Fibroblast of villous mesenchyme (primary cell): ENCODE data around the gene RP2. TPM values are rescaled to one million over a fixed set of nuclear protein-coding genes. Genes with fewer than 3 reads are reported as not detected.

Source experiments
- DNase-seq: peaks from one replicate; pipeline ENCODE4 v3.0.0-alpha.2; 2010; ENCODE audit warnings: low read depth
- H3K4me3 ChIP-seq: 2 replicates; pipeline ENCODE4 v1.5.1; 2011; ENCODE audit warnings: low read depth, mild to moderate bottlenecking, low read length
- CTCF ChIP-seq: IDR thresholded peaks from 2 replicates; pipeline ENCODE4 v1.5.1; 2012; ENCODE audit warnings: low read depth, mild to moderate bottlenecking, low read length; ENCODE audit not compliant: insufficient read depth
- total RNA-seq: library from RNA; depleted of rRNA; stranded (reverse); fragments of >200 nt; gene quantifications from 2 replicates; pipeline ENCODE4 v1.2.3, GENCODE V29; 2012

RP2 gene
- total RNA-seq, 1 donor: 38.4 TPM

GRCh38 chrX:46841346-46841745 lies 4.5 kb downstream of the RP2 start:
- H3K4me3 ChIP-seq: no peak overlapping the region
- no peak for DNase-seq
- no peak for TF ChIP-seq CTCF

- no peak for DNase-seq
- H3K4me3 ChIP-seq: no peak overlapping the region
- no peak for TF ChIP-seq CTCF
These were observed 8.1 kb downstream of the RP2 start for GRCh38 chrX:46844913-46845312.

- no peak for TF ChIP-seq CTCF
- no peak overlapping the region for H3K4me3 ChIP-seq
- no peak for DNase-seq
These were observed 13.1 kb downstream of the RP2 start for GRCh38 chrX:46849933-46850332.

- TF ChIP-seq CTCF: no peak
- H3K4me3 ChIP-seq: no peak overlapping the region
- no peak for DNase-seq
These were observed 13.9 kb downstream of the RP2 start for GRCh38 chrX:46850771-46851170.

GRCh38 chrX:46856483-46856882 lies 19.6 kb downstream of the RP2 start:
- DNase-seq: no peak

GRCh38 chrX:46860557-46860956 lies 23.7 kb downstream of the RP2 start:
- TF ChIP-seq CTCF: no peak
- H3K4me3 ChIP-seq: no peak overlapping the region
- no peak for DNase-seq

More at GRCh38 chrX:46856483-46856882, 19.6 kb downstream of the RP2 start:
- no peak for TF ChIP-seq CTCF
- H3K4me3 ChIP-seq: no peak overlapping the region

- no peak for TF ChIP-seq CTCF
- H3K4me3 ChIP-seq: no peak overlapping the region
- no peak for DNase-seq
These were observed 26.2 kb downstream of the RP2 start for GRCh38 chrX:46863072-46863471.
